ENCODE data around the gene RCBTB2.

Gene RCBTB2

DNA sequence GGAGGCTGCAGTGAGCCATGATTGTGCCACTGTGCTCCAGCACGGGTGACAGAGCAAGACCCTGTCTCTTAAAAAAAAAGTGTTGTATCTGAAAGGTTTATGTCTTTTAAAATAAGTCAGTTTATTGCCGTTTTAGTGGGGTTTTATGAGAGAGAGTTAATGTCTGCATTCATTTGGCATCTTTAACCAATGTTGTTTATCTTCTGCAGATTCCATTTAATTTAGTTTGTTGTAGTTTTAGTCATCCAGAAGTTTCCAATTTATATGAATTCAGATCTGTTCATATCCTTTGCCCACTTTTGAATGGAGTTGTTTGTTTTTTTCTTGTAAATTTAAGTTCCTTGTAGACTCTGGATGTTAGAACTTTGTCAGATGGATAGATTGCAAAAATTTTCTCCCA is 83.2 kb downstream of the RCBTB2 start:
- DNase-seq (ENCODE audit: low read depth in 2 of 2), result no peak

DNA sequence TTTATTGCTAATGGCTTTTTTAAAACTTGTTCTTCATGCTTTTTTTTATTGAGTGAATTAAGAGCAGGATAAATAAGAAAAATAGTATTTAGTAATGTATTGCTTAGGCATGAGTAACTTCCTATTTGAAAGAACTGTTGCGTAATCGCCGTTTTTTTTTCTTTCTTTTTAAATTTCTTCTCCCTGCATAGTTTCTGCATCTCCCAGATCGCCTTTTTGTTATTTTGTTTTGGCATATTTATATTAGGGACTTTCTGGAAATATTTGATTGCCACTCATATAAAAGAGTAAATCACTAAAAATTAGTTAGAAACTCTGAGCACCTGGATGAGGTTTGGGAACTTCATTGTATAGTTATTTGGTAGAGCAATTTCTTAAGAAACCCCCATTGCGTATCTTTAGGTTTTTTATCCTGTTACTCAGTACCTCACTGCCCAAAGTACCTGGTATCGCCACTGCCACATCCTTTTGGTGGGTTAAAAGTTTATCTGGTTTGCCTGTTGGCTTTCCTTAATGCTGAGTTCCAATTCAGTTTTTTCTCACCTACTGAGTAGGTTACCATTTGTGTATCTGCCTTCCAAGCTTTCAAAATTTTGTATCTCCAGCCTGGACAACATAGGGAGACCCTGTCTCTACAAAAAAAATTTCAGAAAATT is 83.8 kb downstream of the RCBTB2 start:
- no peak for DNase-seq (ENCODE audit: low read depth in 2 of 2)

DNA sequence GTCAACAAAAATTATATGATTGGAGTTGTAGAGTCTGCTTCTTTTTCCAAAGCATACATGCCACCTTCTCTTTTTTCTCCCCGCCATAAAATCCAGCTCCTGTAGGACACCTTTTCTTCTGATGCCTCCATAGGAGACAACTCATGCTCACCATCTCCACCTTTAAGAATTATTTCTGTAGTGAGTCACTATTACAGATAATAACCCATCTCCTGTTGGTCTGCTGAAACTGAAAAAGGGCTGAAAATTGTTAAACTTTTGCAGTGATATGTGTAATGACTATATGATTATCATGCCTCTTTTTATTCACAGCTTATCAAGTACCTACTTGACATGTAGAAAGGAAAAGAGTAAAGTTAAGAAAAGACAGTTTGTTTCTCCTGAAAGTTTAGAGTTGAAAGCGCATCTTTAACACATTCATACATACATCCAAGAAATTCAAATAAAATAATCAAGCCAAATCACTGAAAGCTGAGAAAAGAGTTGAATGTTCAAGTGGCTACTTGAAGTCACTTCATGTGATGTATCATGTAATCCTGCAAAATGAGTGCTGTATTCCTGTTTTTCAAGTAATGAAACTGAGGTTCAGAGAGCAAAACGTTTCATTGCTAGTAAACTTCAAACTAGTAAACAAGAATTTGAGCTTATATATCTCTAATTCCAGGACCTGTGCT is 84.5 kb downstream of the RCBTB2 start:
- DNase-seq (ENCODE audit: low read depth in 2 of 2), result no peak

DNA sequence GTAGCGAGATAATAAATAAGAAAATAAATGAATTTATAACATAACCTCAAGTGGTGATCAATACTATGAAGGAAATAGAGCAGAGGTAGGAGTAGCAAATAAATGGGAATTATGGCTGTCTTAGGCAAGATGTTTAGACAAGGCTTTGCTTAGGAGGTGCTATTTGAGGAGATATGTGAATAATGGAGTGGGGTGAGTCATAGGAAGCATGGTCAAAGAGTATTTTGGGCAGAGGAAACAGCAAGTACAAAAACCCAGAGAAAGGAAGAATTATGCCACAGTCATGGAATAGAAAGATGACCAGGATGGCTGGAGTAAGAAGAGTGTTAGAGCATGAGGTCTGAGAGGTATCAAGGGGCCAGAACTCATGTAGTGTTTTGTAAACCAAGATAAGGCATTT is 86.4 kb downstream of the RCBTB2 start:
- DNase-seq (ENCODE audit: low read depth in 2 of 2), result no peak

DNA sequence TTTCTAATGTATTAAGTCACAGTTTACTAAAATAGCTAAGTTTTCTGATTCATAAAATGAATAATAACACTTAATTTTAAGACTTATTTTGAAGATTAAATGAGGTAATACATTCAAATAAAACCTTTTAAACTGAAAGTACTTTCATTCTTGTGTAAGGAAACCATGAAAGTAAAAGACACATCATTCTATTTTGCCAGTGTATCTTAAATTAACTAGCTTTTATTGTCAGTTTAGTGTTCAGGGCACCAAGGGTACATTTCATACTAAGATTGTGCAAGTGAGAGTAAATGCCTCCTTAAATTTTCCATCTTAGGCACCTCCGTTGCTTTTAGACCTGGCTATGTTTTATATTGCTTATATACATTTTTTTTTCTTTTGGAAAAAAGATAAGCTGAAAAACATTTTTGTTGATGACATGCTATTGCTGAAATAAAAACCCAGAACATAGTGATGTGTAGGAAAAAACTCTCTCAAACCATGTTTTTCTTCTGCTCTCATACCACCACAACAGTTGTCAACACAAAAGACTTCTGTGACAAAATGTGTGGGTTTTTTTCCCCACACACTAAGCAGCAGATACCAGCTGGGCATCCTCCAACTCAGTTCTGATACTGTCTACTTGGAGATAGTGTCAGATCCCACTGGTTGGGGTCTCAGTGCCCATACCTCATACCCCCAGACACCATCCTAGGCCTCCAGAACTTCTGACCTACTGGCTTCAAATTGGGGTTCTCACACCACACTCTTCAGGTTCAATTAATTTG is 89.3 kb downstream of the RCBTB2 start:
- DNase-seq (ENCODE audit: low read depth in 2 of 2), result no peak

Data from stimulated activated CD8-positive, alpha-beta memory T cell treated with anti-CD3 and anti-CD28 coated beads, Interleukin-15, amount 100 ng/mL, for 4 hours (primary cell).